NCI-H128 (cell line): Measurements from ENCODE around the gene TMEM217.
"Not testable (repeated sequence)": the region's sequence is repeated elsewhere in the genome, so short reads cannot be mapped to it uniquely, and the experiment has no call there.

ENCODE experiments used
- DNase-seq: peaks from one replicate; lab custom pipeline; 2025; ENCODE audit not compliant: unreplicated experiment; lab: John Stamatoyannopoulos, UW

Gene TMEM217

DNA sequence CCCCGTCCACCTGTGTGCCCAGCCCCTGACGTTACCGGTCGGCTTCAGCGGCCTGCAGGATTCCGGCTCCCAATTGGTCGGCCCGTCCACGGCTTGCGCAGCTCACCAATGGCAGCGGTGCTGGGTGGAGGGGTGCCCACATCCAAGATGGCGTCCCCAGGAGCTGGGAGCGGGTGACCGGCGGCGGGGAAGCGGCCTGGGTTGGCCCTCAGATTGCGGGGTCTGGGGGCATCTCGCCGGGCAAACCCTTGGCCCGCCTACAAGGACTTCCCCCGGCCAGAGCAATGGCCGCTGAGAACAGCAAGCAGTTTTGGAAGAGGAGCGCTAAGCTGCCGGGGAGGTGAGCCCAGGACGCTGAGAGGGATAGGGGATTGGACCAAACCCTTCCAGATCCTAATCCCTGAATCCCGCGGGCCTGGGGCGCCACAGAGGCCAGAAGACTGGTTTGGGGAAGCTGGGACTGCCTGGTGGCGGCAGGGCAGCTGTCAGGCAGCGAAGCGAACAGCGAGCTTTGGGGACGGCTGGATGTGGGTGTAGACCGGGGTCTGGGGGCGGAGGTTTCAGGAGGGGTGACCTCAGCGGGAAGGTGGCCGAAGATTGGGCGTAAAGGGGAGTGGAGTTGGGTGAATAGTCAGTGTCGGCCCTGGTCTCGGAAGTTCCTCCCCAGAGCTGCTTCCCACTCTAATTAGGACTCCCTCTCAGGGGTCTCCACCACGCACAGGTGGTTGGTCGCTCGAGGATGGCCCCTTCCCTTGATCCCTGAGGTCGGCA is at the start of gene TMEM217, which contains the start of gene TBC1D22B:
TSS of gene TMEM217 (minus strand) at position 511 of the 771 bp plus-strand sequence. CDS start 39,114 bp downstream, outside the sequence.
TSS of gene TBC1D22B (plus strand) at position 139 of the 771 bp plus-strand sequence. CDS start at position 285, 146 bp downstream.
- DNase-seq, result peak; percentile 90

DNA sequence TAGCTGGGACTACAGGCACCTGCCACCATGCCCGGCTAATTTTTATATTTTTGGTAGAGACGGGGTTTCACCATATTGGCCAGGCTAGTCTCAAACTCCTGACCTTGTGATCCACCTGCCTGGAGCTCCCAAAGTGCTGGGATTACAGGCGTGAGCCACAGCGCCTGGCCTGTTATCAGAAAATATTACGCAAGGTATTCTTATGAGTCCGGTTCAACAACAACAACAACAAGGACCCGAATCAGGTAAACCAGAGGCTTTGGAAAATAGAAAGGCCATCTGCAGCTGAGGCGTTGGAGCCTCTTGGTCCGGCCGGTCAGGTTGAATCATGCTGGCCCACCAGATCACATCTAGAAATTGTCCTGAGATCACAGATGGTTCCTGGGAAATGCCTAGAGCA is 49.5 kb upstream of the TMEM217 start:
- DNase-seq, result not testable (repeated sequence)

DNA sequence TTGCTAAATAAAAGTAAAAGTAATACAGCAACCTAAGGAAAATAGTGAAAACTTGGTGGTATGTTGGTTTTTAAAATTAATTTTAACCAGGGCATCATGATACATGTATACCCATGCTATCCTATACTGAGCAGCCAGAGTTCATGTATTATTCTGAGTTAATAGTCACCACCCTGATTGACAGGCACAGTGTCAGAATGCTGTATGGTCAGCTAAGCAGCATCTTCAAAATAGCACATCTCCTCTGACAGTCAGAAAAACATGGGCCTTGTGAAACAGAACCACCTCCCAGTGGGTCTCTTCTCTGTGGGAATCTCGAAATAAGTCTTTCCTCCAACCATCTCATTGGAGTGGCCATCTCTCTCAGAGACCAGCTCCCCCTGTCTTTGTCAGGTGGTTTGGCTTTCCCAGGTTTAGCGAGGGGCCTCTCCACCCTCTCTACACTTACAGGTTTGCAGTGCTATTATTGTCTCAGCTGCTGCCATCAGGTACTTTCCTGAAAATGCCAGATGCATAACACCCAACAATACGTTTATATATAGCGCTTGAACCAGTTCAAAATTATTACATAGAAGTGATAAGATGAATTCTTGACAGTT is 48.8 kb upstream of the TMEM217 start:
- peak; percentile 42 for DNase-seq

DNA sequence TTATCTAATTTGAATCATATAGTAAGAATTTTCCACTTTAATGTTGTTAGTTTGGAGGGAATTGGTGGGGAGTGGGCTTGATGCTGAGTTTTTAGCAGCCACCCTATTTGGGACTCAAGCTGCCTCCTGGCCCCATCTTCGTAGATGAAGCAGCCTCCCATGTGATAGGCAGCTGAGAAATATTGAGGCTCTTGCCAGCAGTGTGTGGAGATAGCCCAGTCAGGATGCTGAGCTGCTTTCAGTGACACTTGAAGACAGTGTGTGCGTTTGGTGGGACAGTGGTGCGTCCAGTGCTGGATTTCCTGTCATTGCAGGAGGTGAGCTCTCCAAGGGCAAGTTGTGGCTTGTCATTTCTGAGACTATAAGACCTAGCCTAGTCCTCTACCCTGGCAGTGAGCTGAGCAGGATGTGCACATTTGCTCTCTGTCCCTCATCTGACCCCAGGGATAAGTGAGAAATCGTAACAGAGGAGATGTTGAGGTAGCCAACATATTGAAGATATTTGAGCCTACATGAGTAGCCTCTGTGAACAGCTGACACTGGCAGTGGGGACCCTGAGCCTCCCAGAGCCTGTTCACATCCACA is 48.0 kb upstream of the TMEM217 start:
- DNase-seq, result no peak

- no peak for DNase-seq
Observed at GRCh38 chr6:37304766-37305165, 46.8 kb upstream of the TMEM217 start.

GRCh38 chr6:37303891-37304503 is 46.1 kb upstream of the TMEM217 start:
- no peak for DNase-seq

DNA sequence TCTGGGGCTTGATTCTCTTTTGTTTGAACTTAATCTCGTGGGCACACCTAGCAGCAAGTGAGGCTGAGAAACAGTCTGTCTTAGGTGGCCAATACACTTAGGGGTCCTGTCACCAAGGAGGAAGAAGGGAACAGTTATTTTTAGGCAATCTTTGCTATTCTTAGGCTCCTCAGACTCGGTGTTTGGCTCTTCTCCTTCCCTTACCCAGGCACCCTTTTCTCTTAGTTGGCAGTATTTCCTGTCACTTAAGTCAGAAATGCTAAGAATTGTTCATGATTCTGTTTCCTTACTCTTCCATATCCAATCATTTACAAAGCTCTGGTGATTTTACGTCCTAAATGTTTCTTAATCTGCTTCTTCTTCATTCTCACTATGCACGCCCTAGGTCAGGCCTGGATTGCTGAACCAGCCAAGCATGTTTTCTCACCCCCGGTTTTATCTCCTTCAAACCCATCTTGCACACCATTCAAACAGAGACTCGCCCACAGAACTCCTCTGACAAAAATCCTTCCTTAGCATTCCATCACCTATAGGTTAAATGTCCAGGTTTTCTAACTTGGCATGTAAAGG is 45.2 kb upstream of the TMEM217 start:
- DNase-seq, result no peak

GRCh38 chr6:37302086-37302686 is 44.2 kb upstream of the TMEM217 start:
- no peak for DNase-seq

DNA sequence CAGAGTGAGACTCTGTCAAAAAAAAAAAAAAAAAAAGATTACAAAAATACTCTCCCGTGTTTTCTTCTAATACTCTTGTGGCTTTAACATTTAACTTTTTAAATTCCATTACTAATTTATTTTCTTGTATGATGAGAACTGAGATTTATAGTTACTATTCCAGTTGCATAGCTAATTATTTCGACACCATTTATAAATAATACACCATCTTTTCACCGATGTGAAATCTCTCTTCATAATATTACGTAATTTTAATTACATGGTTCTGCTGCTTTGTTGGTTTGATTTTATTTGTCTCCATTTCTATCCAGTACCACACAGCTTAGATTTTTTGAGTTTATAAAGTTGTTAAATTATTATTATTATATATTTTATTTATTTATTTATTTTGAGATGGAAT is 42.0 kb upstream of the TMEM217 start:
- DNase-seq, result no peak

DNA sequence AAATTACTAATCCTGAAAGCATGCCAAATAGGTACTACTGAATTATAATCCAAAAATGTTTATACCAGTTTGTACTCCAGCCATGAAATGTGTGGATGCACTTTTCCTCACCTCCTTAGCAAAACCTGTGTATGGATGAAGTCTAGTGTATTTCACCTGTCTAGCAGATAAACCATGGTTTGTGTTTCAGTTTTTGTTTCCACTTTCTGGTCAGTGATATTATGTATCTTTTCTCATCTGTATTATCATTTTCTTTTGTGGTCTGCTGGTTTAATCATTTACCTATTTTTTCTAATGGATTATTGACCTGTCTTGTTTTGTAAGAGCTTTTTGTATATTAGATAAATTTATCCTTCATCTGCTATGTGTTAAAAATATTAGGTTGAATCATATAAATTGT is 41.0 kb upstream of the TMEM217 start:
- DNase-seq, result no peak

- not testable (repeated sequence) for DNase-seq
Observed at GRCh38 chr6:37297637-37298036, 39.7 kb upstream of the TMEM217 start.

GRCh38 chr6:37293426-37293825 is 35.5 kb upstream of the TMEM217 start:
- DNase-seq, result no peak

- DNase-seq, result no peak
Observed at GRCh38 chr6:37289931-37290330, 32.0 kb upstream of the TMEM217 start.

DNA sequence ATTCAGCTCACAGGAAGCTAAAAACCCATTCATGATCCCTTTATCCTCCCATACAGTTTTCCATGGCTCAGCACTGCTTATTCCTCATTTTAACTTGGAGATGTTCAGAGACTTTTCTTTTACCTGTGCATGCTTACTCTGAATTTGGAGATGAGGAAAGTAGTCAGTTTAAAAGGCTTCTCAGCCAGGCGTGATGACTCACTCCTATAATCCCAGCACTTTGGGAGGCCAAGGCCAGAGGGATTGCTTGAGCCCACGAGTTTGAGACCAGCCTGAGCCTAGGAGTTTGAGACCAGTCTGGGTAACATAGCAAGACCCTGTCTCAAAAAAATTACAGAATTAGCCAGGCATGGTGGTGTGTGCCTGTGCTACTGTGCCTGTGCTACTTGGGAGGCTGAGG is 30.3 kb upstream of the TMEM217 start:
- no peak for DNase-seq

GRCh38 chr6:37287519-37288157 is 29.7 kb upstream of the TMEM217 start:
- DNase-seq, result no peak

GRCh38 chr6:37285861-37286311 is 27.9 kb upstream of the TMEM217 start:
- DNase-seq, result no peak

DNA sequence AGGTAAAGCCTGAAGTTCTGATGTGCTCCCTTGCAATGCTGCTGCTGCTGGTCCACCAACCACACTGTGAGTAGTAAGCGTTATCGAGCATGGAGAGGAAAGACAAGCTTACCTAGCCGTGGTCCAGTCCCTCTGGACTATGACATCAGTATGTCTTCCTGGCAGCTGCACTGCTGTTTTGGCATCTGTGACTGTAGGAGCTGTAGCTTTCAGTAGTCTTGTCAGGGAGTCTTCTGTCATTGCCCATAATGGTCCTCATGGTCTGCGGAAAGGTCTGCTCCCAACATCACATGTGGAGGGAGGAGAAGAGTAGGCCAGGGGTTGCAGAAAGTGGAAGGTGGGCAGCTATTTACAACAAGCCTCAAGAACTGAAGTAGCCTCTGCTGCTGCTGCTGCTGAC is 26.8 kb upstream of the TMEM217 start:
- DNase-seq, result no peak

- DNase-seq, result no peak
Observed at GRCh38 chr6:37283671-37284151, 25.8 kb upstream of the TMEM217 start.

DNA sequence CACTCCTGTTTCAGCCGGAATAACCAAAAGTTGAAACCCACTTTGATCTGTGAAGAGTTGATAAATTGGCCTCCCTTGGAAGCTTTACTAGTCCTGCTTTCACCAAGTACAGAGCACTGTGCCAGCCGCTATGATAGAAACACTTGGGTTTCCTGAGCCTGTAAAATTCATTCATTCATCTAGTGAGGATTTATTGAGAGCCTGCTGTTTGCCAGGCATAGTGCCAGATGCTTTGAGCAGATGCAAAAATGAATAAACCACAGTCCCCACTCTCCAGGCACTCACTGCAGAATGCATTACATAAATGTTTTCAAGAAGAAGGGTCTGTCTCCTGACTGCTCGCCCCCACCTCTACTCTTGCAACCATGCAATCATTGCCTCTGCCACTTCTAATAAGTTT is 25.3 kb upstream of the TMEM217 start:
- DNase-seq, result no peak

DNA sequence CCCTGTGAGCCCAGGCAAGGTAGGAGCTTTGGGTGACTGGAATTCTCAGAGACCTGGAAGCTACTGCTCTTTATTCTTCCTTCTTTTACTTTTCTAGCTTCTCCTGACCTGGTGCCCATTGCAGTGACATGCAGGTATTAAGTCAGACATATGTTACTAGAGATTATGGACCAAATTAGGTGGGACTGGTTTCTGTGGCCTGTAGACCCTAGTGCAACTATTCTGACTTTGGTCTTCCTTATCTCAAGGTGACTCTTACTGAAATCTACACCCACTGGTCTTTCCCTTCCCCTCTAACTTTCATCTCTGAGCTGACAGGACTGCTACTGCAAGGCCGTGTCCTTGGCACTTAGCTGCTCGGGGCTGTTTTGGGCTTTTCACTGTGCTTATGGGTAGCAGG is 24.4 kb upstream of the TMEM217 start:
- no peak for DNase-seq
